ENCODE results near the gene GMPR.

The GMPR gene

DNA sequence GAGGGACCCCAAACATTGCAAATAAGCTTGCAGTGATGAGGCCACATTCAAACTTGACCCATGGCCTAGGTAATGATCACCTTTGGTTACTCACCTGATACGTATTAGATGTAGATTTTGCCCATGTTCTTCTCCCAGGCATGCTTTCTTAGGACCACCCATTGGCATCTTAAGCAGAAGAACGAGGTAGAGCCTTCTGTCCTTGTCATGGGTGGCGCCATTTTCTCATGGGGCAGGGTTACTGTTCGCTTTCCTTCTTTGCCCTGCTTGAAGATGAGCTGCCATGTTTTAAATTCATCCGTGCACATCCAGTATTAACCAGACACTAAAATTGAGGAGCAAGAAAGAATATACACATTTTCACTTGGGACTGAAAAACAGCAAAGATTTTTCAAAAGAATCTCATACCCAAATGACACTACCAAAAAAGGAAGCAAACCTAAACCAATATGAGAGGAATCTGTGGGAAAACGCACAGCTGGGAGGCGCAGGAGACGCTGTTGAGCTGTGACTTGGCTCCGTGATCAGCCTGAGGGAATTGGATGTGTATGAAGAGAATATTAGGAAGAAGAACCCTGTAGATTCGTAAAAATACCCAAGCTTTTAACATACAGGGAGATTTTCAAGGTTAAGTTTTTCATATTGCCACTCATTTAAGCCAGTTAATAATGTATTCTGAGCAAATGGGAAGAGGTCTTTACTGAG lies 36.6 kb downstream of the GMPR start:
- DNase-seq = no peak

DNA sequence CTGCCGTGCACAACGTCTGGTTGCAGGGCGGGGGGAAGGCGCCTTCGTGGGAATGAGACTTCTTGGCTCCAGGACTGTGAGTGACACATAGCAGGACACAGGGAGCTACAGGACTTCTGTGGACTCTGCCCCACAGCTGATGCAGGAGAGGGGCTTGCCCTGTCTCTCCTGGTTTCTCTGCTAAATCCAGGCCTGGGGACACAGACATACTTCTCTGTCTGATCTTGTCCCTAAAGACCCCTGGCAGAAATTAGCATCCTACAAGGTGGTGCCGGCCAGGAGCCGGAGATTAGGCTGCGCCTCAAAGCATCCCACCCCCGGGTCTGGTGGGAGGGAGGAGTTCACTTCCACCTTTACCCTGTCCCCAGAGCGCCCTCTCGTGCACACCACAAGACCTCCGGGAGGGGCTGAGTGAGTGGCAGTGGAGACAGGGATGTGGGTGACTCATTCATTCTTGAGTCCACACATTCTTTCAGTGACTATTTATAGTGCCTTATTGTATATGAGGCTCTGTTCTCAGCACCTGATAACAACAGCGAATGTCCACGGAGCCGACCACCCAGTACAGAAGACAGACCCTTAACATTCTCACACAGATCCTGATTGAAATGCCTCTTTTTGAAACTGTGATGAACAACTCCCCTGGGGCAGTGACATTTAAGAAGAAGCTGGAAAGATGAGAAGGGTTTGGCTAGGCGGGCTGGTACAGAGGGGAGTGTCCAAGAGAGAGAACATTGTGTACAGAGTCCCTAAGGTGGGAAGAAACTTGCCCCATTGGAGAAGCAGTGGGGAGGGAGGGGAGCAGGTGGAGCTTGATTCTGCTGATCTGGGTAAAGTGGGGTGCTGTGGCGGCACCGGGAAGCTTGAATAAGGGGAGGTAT lies 39.0 kb downstream of the GMPR start:
- DNase-seq = no peak

DNA sequence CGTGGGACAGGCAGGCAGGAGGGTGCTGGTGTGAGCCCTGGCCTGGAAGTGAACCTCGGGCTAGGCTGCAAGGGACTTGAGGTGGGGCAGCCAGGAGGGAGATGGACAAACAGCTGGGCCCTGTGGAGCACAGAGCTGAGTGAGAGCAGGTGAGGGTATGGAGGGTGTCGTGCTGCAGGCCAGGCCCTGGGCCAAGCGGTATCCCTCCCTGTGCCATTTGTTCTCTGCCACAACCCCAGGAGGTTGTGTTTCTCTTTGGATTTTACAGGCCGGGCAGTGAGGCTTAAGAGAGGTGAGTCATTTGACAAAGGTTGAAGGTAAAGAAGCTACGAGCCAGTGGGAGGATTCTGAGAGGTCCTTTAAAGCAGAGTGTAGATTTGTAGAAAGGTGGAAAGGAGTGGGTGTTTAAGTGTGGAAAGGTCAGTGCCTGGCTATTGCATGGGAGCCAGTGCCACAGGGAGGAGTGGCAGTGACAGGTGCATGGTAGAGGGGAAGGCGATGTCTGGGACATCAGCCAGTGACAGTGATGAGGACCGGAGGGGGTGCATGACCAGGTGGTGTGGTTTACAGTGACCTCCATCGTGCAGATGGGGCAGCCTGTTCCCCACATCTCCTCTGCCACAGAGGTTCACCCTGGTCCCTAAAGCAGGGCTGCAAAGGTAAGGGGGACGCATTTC lies 39.8 kb downstream of the GMPR start:
- DNase-seq = no peak

DNA sequence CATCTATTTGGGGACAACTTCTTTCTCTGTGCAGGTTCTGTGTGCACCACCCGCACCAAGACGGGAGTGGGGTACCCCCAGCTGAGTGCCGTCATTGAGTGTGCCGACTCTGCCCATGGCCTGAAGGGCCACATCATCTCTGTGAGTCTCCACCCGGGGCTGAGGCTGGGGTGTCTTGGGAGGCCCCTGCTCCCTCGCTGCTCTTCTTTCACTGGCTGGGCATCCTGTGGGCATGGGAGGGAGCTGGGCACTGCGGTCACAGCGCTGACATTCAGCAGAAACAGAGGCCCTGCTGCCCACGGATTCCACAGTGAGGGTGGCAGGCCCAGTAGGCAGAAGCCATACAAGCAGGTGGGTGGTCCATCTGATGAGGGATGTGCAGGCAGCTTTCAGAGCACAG lies 40.4 kb downstream of the GMPR start:
- no peak for DNase-seq

DNA sequence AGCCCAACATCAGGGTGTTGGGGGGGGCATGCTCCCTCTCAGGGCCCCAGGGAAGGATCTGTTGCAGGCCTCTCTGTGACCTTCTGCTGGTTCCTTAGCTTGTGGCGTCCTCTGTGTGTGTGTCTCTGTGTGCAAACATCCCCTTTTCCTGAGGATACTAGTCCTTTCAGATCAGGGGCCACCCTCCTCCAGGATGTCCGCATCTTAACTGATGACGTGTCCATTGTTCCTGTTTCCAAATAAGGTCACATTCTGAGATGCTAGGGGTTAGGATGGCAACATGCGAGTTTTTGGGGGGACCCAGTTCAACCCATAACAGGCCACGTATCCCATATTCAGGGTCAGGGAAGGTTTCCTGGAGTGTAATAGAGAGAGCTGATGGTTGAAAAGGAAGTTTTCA lies 40.9 kb downstream of the GMPR start:
- DNase-seq = no peak

DNA sequence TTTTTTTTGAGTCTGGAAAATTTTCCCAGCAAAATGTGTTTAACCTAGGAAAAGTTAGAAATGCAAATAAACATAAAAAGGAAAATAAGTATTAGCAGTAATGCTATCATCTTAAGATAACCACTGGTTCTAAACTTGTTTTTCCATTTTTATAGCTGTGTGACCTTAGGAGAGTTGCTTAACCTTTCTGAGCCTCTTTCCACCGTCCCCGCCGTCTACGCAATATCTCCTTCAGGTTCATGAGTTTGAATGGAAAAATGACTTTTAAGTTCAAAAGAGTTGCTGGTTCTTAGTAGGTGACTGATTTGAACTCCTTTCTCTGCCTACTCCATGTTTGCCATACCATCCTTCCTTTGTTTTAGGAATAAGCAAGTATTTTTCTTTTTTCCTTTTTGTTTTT lies 44.0 kb downstream of the GMPR start:
- no peak for DNase-seq

- DNase-seq = no peak
Measured at GRCh38 chr6:16284472-16284871, 46.1 kb downstream of the GMPR start.

GRCh38 chr6:16285467-16286150 lies 47.2 kb downstream of the GMPR start:
- DNase-seq = no peak

DNA sequence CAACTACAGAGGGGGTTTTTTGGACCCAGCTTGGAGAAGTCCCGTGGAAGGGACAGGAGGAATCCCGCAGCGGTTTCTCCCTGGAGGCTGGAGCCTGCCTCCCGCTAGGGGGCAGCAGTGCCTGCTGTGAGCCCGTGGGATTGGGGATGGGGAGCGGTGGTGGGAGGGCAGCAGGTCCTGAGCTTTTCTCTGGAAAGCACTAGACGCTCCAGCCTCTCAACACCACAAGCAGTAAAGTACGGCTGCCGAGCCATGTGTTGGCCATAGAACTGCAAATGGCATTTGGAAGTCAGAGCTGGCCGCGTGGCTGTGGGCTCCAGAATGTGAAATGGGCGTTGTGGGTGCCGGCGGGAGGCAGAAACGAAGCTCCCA lies 47.8 kb downstream of the GMPR start:
- no peak for DNase-seq

GRCh38 chr6:16288163-16288562 lies 49.8 kb downstream of the GMPR start:
- DNase-seq = no peak

GRCh38 chr6:16291739-16292138 lies 53.4 kb downstream of the GMPR start:
- no peak for DNase-seq

GRCh38 chr6:16292432-16292831 lies 54.0 kb downstream of the GMPR start:
- DNase-seq = no peak

DNA sequence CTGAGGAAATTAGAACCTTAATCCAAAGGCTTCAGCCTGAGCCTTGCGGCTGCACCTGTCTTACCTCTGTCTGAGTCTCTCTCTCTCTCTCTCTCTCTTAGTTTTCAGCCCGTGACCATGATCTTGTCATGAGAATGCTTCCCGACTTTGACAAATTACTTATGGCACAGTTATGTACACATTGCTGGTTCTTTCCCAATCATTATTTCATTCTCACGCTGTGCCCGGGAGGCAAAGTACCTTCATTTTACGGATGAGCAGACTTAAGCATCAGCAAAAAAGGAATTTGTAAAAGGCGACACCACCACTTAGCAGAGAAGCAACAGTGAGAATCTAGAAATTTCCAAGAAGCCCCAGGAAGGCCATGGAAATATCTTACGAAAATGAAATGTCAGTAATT lies 54.6 kb downstream of the GMPR start:
- DNase-seq = no peak

DNA sequence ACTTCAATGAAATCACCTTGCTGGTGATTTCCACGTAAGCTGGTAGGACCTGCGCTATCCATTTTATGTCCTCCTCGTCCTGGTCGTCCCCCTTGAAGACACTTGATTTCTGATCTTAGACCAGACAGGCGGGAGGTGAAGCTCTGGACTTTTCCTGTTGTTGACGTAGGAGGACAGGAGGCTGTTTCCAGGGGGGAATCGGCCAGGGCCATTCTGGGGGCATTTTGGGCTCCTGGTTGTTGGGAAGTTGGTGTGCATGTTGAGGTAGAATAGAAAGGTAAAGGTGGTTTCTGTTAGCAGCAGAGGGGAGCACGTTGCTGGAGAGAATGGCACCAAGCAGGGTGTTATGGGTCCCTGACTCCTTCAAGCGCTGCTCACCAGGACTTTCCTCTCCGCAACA lies 56.0 kb downstream of the GMPR start:
- DNase-seq = no peak

GRCh38 chr6:16295060-16295459 lies 56.7 kb downstream of the GMPR start:
- DNase-seq = no peak

- no peak for DNase-seq
Measured at GRCh38 chr6:16295471-16295870, 57.1 kb downstream of the GMPR start.

- DNase-seq = no peak
Measured at GRCh38 chr6:16296061-16296670, 57.8 kb downstream of the GMPR start.

GRCh38 chr6:16299861-16300260 lies 61.5 kb downstream of the GMPR start:
- DNase-seq = no peak

DNA sequence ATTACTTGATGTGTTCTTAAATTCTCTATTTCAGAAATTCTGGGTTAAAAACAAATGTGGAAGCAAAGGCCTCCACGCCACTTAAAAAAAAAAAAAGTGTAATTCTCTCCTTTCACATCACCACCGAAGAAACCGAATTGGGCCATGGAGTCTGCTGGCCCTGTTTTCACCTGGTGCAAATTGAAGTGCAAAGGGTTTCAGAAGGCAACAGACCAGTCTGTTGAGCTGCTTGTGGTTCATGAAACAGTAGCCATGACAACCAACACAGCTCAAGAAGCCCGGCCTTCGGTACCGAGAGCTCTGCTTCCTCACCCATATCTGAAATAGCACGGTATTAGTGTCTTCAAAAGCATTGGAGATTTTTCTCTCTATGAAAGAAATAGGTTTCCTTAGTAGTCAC lies 63.1 kb downstream of the GMPR start:
- DNase-seq = no peak

- no peak for DNase-seq
Measured at GRCh38 chr6:16302721-16303552, 64.5 kb downstream of the GMPR start.

DNA sequence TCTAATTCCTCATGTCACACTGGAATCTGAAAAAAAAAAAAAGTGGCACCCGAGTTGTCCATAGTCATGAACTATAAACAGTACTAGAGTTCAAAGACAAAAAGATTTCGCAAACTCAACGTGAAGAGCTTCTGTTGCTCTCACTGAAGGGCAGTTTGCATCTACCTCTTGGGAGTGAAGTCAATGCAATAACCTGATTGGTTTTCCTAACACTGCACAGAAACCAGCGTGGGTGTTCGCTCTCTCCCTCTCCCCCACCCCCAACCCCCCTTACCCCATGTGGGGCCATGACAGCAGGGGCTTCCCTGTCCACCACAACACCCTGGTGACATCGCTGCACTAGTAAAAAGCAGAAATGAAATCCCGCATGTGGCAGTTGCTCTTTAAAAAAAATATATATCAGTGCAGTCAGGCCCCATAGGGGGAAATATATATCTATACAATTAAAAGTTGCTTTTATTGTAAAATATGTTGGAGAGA lies 66.9 kb downstream of the GMPR start:
- no peak for DNase-seq

DNA sequence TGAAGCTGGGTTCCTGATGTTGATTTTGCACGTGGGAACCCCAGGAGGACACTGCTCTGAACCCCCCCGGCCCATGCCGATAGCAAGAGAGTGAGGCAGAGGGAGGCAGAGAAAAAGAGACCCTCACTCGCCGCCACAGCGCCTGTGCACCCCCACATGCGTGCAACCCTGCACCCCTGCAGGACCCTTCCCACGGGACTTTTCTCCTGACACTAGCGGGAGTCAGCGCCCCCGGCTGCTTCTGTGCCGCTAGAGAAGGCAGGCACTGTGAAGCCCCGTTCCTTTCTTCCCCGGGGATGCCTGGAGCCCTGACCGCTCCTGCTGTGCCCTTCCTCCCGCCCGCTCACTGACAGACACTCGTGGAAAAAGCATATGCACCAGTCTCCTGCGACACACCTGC lies 67.4 kb downstream of the GMPR start:
- no peak for DNase-seq

Data from NCI-H2107 (cell line).